A549 (cell line): ENCODE results near the gene STARD4. TPM values are rescaled to one million over a fixed set of nuclear protein-coding genes. Genes with fewer than 3 reads are reported as not detected.

ENCODE experiments used
- ATAC-seq, 2 experiments: fragments of 200-7000 bp in 1 of 2; fragments of >200 bp in 1 of 2; cut with Nextera tagmentation in 1 of 2; cut with Tn5 transposase in 1 of 2; 3 replicates each; pipeline versions ENCODE4 v1.8.0 to v1.9.1; 2018 to 2020; ENCODE audit warnings: mild to moderate bottlenecking in 1 of 2, moderate library complexity in 1 of 2
- CTCF ChIA-PET: fragments of 300-600 bp; sonication (Branson Sonifier 250); formaldehyde crosslinking; extraction: SDS; loops from one replicate; lab custom pipeline; 2021; ENCODE audit warnings: antibody characterized with exemption, inconsistent platforms; lab: Yijun Ruan, JAX
- POLR2A ChIA-PET: fragments of 350-600 bp; formaldehyde crosslinking; extraction: SDS; loops from one replicate; lab custom pipeline; 2021; ENCODE audit warnings: antibody characterized with exemption, inconsistent platforms; lab: Yijun Ruan, JAX
- DNase-seq, 2 experiments: peaks; one replicate each; pipeline versions ENCODE4 v3.0.0 to v3.0.0-alpha.2; 2011 to 2016; ENCODE audit warnings: low read depth in 1 of 2, low spot score in 1 of 2
- FAIRE-seq: peaks from 2 replicates; lab custom pipeline; 2011; peaks lifted over from hg19 to GRCh38; lab: Jason Lieb, UNC
- H3K27ac ChIP-seq, 2 experiments: fragments of >200 bp; sonication (Bioruptor Twin); formaldehyde crosslinking; 3 replicates each; pipeline ENCODE4 v1.5.1; 2016 to 2017
- H3K4me1 ChIP-seq: fragments of >200 bp; sonication (Bioruptor Twin); formaldehyde crosslinking; 3 replicates; pipeline ENCODE4 v1.6.1; 2016
- H3K4me2 ChIP-seq: fragments of >200 bp; sonication (Bioruptor Twin); formaldehyde crosslinking; 3 replicates; pipeline ENCODE4 v1.6.1; 2016
- H3K4me3 ChIP-seq: fragments of >200 bp; sonication (Bioruptor Twin); formaldehyde crosslinking; 3 replicates; pipeline ENCODE4 v1.5.1; 2016
- H3K9me3 ChIP-seq: fragments of >200 bp; sonication (Bioruptor Twin); formaldehyde crosslinking; 3 replicates; pipeline ENCODE4 v1.6.1; 2016
- ATOH8 ChIP-seq: fragments of 250-450 bp; sonication (Bioruptor Pico); IDR thresholded peaks from 2 replicates; pipeline ENCODE4 v1.5.0; 2020; ENCODE audit warnings: low read depth, mild to moderate bottlenecking, moderate library complexity
- BCL3 ChIP-seq: fragments of >200 bp; sonication (Bioruptor Twin); formaldehyde crosslinking; IDR thresholded peaks from 3 replicates; pipeline ENCODE4 v1.6.1; 2016
- CBX2 ChIP-seq: fragments of 200-600 bp; sonication (generic); IDR thresholded peaks from 2 replicates; pipeline ENCODE4 v1.6.1; 2016; ENCODE audit warnings: low read depth, mild to moderate bottlenecking, borderline replicate concordance
- CHD2 ChIP-seq: fragments of 150-350 bp; IDR thresholded peaks from 2 replicates; pipeline ENCODE4 v1.6.1; 2014; ENCODE audit warnings: low read length; ENCODE audit not compliant: partially characterized antibody
- CTCF ChIP-seq: fragments of >200 bp; sonication (Bioruptor Twin); formaldehyde crosslinking; IDR thresholded peaks from 3 replicates; pipeline ENCODE4 v1.5.1; 2016
- E2F6 ChIP-seq: IDR thresholded peaks from 2 replicates; pipeline ENCODE4 v1.6.1; 2012; ENCODE audit warnings: low read depth, borderline replicate concordance
- EHF ChIP-seq: fragments of 250-450 bp; sonication (Bioruptor Pico); IDR thresholded peaks from 2 replicates; pipeline ENCODE4 v1.5.0; 2020; ENCODE audit warnings: mild to moderate bottlenecking
- ELK1 ChIP-seq: fragments of 150-350 bp; IDR thresholded peaks from 2 replicates; pipeline ENCODE4 v1.6.1; 2014; ENCODE audit warnings: low read depth, mild to moderate bottlenecking, low read length
- ESRRA ChIP-seq: fragments of 150-350 bp; IDR thresholded peaks from 2 replicates; pipeline ENCODE4 v1.6.1; 2014; ENCODE audit warnings: mild to moderate bottlenecking, low read length, borderline replicate concordance
- FOSB ChIP-seq: fragments of 250-450 bp; sonication (Bioruptor Pico); IDR thresholded peaks from 2 replicates; pipeline ENCODE4 v1.5.0; 2020; ENCODE audit warnings: mild to moderate bottlenecking, moderate library complexity
- HDAC2 ChIP-seq: fragments of 200-600 bp; sonication (generic); IDR thresholded peaks from 2 replicates; pipeline ENCODE4 v1.6.1; 2016
- HOXA7 ChIP-seq: fragments of 250-450 bp; sonication (Bioruptor Pico); IDR thresholded peaks from 2 replicates; pipeline ENCODE4 v1.5.0; 2020; ENCODE audit warnings: mild to moderate bottlenecking, moderate library complexity
- HOXB13 ChIP-seq: fragments of 250-450 bp; sonication (Bioruptor Pico); IDR thresholded peaks from 2 replicates; pipeline ENCODE4 v1.5.0; 2020; ENCODE audit warnings: low read depth, mild to moderate bottlenecking, moderate library complexity
- HOXB5 ChIP-seq: fragments of 250-450 bp; sonication (Bioruptor Pico); IDR thresholded peaks from 2 replicates; pipeline ENCODE4 v1.5.0; 2020; ENCODE audit warnings: mild to moderate bottlenecking, moderate library complexity
- JUN ChIP-seq, 2 experiments: fragments of >200 bp; sonication (Bioruptor Twin); formaldehyde crosslinking; IDR thresholded peaks; 2 replicates in 1 of 2; 3 replicates in 1 of 2; pipeline ENCODE4 v1.6.1; 2016 to 2017
- JUNB ChIP-seq: fragments of >200 bp; sonication (Bioruptor Twin); formaldehyde crosslinking; IDR thresholded peaks from 2 replicates; pipeline ENCODE4 v1.6.1; 2016
- KDM5A ChIP-seq: fragments of 200-600 bp; sonication (generic); IDR thresholded peaks from 2 replicates; pipeline ENCODE4 v1.6.1; 2016; ENCODE audit warnings: antibody characterized with exemption, mild to moderate bottlenecking
- MAFK ChIP-seq: fragments of 450-650 bp; IDR thresholded peaks from 2 replicates; pipeline ENCODE4 v1.6.1; 2014; ENCODE audit not compliant: partially characterized antibody
- MAX ChIP-seq: IDR thresholded peaks from 2 replicates; pipeline ENCODE4 v1.6.1; 2012
- MAZ ChIP-seq: fragments of 150-350 bp; IDR thresholded peaks from 2 replicates; pipeline ENCODE4 v1.6.1; 2014; ENCODE audit warnings: antibody characterized with exemption, low read depth, low read length, borderline replicate concordance
- MYC ChIP-seq: IDR thresholded peaks from 2 replicates; pipeline ENCODE4 v1.6.1; 2012; ENCODE audit warnings: mild to moderate bottlenecking, inconsistent platforms, low read length, improper control_type of control experiment, borderline replicate concordance
- NPAS2 ChIP-seq: fragments of 250-450 bp; sonication (Bioruptor Pico); IDR thresholded peaks from 2 replicates; pipeline ENCODE4 v1.8.0; 2022; ENCODE audit warnings: mild to moderate bottlenecking, moderate library complexity, borderline replicate concordance
- NR3C1 ChIP-seq: fragments of >200 bp; sonication (Bioruptor Twin); formaldehyde crosslinking; IDR thresholded peaks from 3 replicates; pipeline ENCODE4 v1.6.1; 2017
- PHF8 ChIP-seq: fragments of 200-600 bp; sonication (generic); IDR thresholded peaks from 2 replicates; pipeline ENCODE4 v1.6.1; 2016; ENCODE audit warnings: low read depth, mild to moderate bottlenecking, antibody characterized with exemption, moderate library complexity, borderline replicate concordance
- POLR2A ChIP-seq: IDR thresholded peaks from 2 replicates; pipeline ENCODE4 v1.6.1; 2012; ENCODE audit warnings: mild to moderate bottlenecking, low read length
- POLR2AphosphoS2 ChIP-seq: conservative IDR thresholded peaks from 2 replicates; pipeline ENCODE4 v1.6.1; 2012; ENCODE audit warnings: low read length, improper control_type of control experiment, inconsistent platforms
- RAD21 ChIP-seq, 2 experiments: fragments of >200 bp in 1 of 2; sonication (Bioruptor Twin) in 1 of 2; formaldehyde crosslinking in 1 of 2; IDR thresholded peaks in 1 of 2; conservative IDR thresholded peaks in 1 of 2; 2 replicates in 1 of 2; 3 replicates in 1 of 2; pipeline ENCODE4 v1.6.1; 2012 to 2018; ENCODE audit warnings: inconsistent platforms in 1 of 2
- RCOR1 ChIP-seq: fragments of 150-350 bp; IDR thresholded peaks from 2 replicates; pipeline ENCODE4 v1.6.1; 2014; ENCODE audit warnings: antibody characterized with exemption, low read length, low read depth
- RNF2 ChIP-seq: fragments of 200-600 bp; sonication (generic); IDR thresholded peaks from 2 replicates; pipeline ENCODE4 v1.6.1; 2016; ENCODE audit warnings: low read depth, mild to moderate bottlenecking, antibody characterized with exemption, moderate library complexity, borderline replicate concordance
- SMC3 ChIP-seq: fragments of >200 bp; sonication (Bioruptor Twin); formaldehyde crosslinking; IDR thresholded peaks from 3 replicates; pipeline ENCODE4 v1.6.1; 2018; ENCODE audit warnings: inconsistent platforms
- TFCP2L1 ChIP-seq: fragments of 250-450 bp; sonication (Bioruptor Pico); IDR thresholded peaks from 2 replicates; pipeline ENCODE4 v1.5.0; 2021; ENCODE audit warnings: mild to moderate bottlenecking
- TP53 ChIP-seq: fragments of 250-450 bp; sonication (Bioruptor Pico); IDR thresholded peaks from 2 replicates; pipeline ENCODE4 v1.5.0; 2021; ENCODE audit warnings: mild to moderate bottlenecking, moderate library complexity
- ZC3H11A ChIP-seq: fragments of 450-650 bp; IDR thresholded peaks from 2 replicates; pipeline ENCODE4 v1.6.1; 2014; ENCODE audit warnings: antibody characterized with exemption, mild to moderate bottlenecking
- WGBS: methylation state at CpG from one replicate; pipeline ENCODE4 v1.1.6; 2017; ENCODE audit errors: missing lambda C conversion rate; 5-methylcytosine and 5-hydroxymethylcytosine counted together
- polyA plus RNA-seq, 4 experiments: library from polyadenylated mRNA; depleted of rRNA in 3 of 4; stranded (reverse); fragments of >200 nt; fragmentation: RNase III in 1 of 4; extraction: RNeasy Plus Mini Kit Qiagen cat#74134 plus additional on column Dnase treatment in 1 of 4; gene quantifications; 2 replicates in 3 of 4; 3 replicates in 1 of 4; pipeline ENCODE4 v1.2.3, GENCODE V29; 2011 to 2017

Gene STARD4
- polyA plus RNA-seq, 2 of the 4 experiments (the other 2 are of a cell fraction): 14.0 to 15.9 TPM

- no peak overlapping the region for H3K4me3 ChIP-seq
- FAIRE-seq (no peak), DNase-seq (no peak), ATAC-seq (no peak)
- peaks cover 3% of the 10 kb centered on the region; the same call in 2 of the 3 replicates for H3K4me1 ChIP-seq
- TF ChIP-seq JUNB: no peak
- no peak for TF ChIP-seq POLR2AphosphoS2
- TF ChIP-seq ESRRA: no peak
- TF ChIP-seq EHF (CRISPR knock-in tag): no peak
- TF ChIP-seq CBX2: no peak
- no peak for TF ChIP-seq TP53 (CRISPR knock-in tag)
- TF ChIP-seq SMC3: no peak
- TF ChIP-seq MYC: no peak
- no peak for TF ChIP-seq BCL3
- no peak for TF ChIP-seq HDAC2
- no peak for TF ChIP-seq MAFK
- TF ChIP-seq NR3C1: no peak
- no peak for TF ChIP-seq FOSB (CRISPR knock-in tag)
- TF ChIP-seq HOXA7 (CRISPR knock-in tag): no peak
- TF ChIP-seq CTCF: no peak
- TF ChIP-seq TFCP2L1 (CRISPR knock-in tag): no peak
- no peak for TF ChIP-seq KDM5A
- TF ChIP-seq ATOH8 (CRISPR knock-in tag): no peak
- TF ChIP-seq MAX: no peak
- no peak for TF ChIP-seq NPAS2 (CRISPR knock-in tag)
- H3K9me3 ChIP-seq: no peaks in the 10 kb centered on the region; the same call in 2 of the 3 replicates
- H3K4me2 ChIP-seq: no peak overlapping the region
- WGBS: 72% methylated on average over 7 of the region's 7 CpGs
- POLR2A ChIA-PET: no interaction called here
- CTCF ChIA-PET: interaction anchor here (0.7 to 3.0 kb wide), 4 partner anchors 20 to 594 kb away, joined by 3 to 25 read pairs (median 8); no protein-coding TSS in a partner anchor
- no peak overlapping the region for H3K27ac ChIP-seq
Observed at GRCh38 chr5:111551569-111552275, 39.4 kb upstream of the STARD4 start.

GRCh38 chr5:111551161-111551560, 38.8 kb upstream of the STARD4 start:
- H3K27ac ChIP-seq: 0 out of 6 replicates have a peak overlapping the region, but pooled peaks of 1 of the 2 experiments have one; percentile 11
- FAIRE-seq: no peak
- TF ChIP-seq E2F6 (no peak), CHD2 (no peak), TFCP2L1 (CRISPR knock-in tag) (no peak), POLR2A (no peak), PHF8 (no peak), JUN (IDR thresholded peaks at IDR 0.05) (no peak), HOXB5 (CRISPR knock-in tag) (no peak), ELK1 (no peak), EHF (CRISPR knock-in tag) (no peak), RAD21 (conservative IDR thresholded peaks at IDR 0.05 in 1 of 2, IDR thresholded peaks at IDR 0.05 in 1 of 2) (no peak), RCOR1 (no peak), ZC3H11A (no peak), HDAC2 (no peak), MAZ (no peak), KDM5A (no peak), ESRRA (no peak), HOXB13 (CRISPR knock-in tag) (no peak), RNF2 (no peak)
- no peak overlapping the region for H3K4me2 ChIP-seq
- ChIA-PET CTCF (interaction anchor here (0.6 to 3.0 kb wide), 30 partner anchors 10 to 622 kb away, joined by 3 to 25 read pairs (median 4); partner anchors contain the start of gene NREP), POLR2A (interaction anchor here (1.2 to 1.3 kb wide), 2 partner anchors 130 to 207 kb away, joined by 3 to 22 read pairs; partner anchors contain the start of gene NREP)
- WGBS: 45% methylated on average over 1 of the region's 1 CpG
- ATAC-seq: no peak
- H3K4me3 ChIP-seq: no peak overlapping the region
- no peak for DNase-seq
- H3K4me1 ChIP-seq: peaks cover 3% of the 10 kb centered on the region; the same call in 2 of the 3 replicates
- no peaks in the 10 kb centered on the region for H3K9me3 ChIP-seq
